ENCODE results near the gene SYNE2. TPM values are rescaled to one million over a fixed set of nuclear protein-coding genes. Genes with fewer than 3 reads are reported as not detected.
"Not testable (repeated sequence)": the region's sequence is repeated elsewhere in the genome, so short reads cannot be mapped to it uniquely, and the experiment has no call there.

The SYNE2 gene
- polyA plus RNA-seq, 3 donors = 25.3 to 39.6 (median 32.3) TPM

DNA sequence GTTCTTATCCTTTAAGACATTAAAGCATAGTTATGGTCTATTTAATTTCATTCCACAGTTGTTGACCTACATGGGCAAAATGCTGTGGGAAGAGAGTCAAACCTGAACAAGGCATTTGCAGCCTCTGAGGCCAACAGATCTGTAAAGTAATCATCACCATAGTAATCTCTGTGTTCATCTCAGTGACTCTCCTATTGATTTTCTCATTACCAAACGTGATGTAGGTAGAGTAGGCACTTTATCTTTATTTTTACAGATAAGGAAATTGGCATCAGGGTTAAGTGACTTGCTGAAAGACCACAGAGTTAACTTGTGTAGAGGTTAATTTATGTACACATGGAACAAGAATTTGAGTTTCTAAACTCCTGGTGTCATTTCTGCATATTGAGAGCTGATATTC is 238.4 kb downstream of the SYNE2 start:
- 32 to 90% (median 78%) methylated on average over 1 of the region's 1 CpG for WGBS, 3 donors

DNA sequence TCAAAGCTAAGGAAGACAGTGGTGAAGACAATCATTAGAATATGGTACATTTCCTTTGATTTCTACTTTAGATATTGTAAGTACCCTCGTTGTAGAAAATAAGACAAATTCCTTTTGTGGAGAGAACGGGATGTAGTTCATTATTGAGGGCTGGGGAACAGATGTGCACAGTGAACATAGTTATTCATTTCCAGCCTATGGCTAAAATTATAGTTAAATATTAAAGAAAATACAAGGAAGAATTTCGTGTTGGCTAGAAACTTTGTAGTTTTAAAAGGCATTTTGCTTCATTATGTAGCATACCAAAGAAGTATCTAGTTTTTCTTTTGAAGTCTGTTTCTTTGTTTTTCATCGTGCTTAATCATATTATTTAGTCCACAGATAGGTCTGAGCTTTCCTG is 239.5 kb downstream of the SYNE2 start:
- 64 to 91% (median 89%) methylated on average over 4 of the region's 4 CpGs for WGBS, 3 donors

More for the DNA sequence above, 238.4 kb downstream of the SYNE2 start:
- no peak overlapping the region for H3K27ac ChIP-seq (ENCODE audit: low read depth, low read length)

DNA sequence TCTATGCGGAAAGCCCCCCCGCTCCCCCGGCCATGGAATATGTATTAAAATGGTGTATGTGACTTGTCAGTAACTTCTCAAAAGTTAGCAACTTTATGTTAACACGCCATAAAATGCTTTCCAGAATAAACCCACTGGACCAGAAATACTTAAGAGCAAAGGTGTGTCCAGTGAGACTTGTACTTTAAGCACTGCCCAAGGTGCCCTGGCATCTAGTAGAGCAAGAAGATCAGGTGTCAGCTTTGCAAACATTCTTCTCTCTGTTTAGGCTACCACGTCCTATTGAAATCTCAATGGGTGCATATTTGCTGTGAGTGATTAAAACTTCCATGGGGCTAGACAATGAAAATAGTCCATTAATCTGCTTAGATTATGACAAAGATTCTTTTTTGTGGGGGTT is 240.1 kb downstream of the SYNE2 start:
- H3K27ac ChIP-seq (ENCODE audit: low read depth, low read length) = no peak overlapping the region
- WGBS, 3 donors = 68 to 76% (median 75%) methylated on average over 5 of the region's 5 CpGs

More for the DNA sequence above, 239.5 kb downstream of the SYNE2 start:
- H3K27ac ChIP-seq (ENCODE audit: low read depth, low read length) = no peak overlapping the region

DNA sequence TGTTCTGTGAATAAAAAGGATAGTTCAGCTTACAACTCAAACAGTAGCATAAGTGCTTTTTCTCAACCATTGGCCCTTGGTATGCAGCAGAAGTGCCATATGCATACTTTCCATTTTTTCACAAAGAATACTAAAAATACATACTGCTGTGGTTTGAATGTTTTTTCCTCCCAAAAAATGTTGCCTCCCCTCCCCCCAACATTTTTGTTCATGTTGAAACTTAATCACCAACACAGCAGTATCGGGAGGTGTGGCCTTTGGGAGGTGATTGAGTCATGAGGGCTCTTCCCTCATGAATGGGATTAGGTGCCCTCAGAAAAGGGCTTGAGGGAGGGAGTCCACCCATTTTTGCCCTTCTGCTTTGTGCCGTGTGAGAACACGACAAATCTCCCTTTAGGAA is 242.8 kb downstream of the SYNE2 start:
- no peak overlapping the region for H3K27ac ChIP-seq (ENCODE audit: low read depth, low read length)
- 95 to 98% (median 95%) methylated on average over 3 of the region's 3 CpGs for WGBS, 3 donors

DNA sequence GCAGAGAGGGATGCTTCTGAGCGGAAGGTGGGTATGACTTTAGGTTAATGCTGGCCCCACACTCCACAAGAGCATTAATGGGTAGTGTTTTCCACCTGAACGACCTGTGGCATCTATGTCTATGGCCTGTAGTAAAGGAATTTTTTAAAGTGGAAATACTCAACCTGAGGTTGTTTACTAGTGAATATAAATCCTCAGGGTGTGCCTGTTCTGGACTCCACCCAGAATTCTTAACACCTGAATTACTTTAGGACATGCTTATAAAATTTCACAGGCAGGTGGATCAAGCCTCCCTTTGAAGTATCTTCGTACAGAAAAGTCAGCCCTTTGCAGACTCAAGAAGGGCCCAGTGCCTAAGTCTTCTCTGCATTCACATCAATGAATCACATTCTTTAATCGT is 245.3 kb downstream of the SYNE2 start:
- no peak overlapping the region for H3K27ac ChIP-seq (ENCODE audit: low read depth, low read length)
- 85 to 88% (median 87%) methylated on average over 4 of the region's 4 CpGs for WGBS, 3 donors

DNA sequence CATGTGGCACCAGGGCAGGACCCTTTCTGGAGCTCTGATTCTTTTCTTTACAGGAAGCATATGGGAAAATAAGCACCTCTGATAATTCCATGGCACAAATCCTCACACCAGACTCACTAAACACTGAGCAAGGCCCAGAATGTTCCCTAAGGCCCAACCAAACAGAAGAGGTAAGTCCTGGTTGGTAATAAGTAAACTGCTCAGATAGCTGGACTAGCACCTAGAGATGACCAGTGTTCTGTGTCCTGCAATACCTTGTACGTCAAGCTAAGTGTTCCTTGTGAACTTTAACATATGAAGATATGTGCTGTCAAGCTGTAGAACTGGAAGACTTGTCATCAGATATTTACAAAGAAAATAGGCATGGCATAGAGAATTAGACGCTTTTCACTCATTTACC is 254.6 kb downstream of the SYNE2 start:
- H3K27ac ChIP-seq (ENCODE audit: low read depth, low read length) = no peak overlapping the region
- WGBS, 3 donors = 52 to 98% (median 97%) methylated on average over 2 of the region's 2 CpGs

DNA sequence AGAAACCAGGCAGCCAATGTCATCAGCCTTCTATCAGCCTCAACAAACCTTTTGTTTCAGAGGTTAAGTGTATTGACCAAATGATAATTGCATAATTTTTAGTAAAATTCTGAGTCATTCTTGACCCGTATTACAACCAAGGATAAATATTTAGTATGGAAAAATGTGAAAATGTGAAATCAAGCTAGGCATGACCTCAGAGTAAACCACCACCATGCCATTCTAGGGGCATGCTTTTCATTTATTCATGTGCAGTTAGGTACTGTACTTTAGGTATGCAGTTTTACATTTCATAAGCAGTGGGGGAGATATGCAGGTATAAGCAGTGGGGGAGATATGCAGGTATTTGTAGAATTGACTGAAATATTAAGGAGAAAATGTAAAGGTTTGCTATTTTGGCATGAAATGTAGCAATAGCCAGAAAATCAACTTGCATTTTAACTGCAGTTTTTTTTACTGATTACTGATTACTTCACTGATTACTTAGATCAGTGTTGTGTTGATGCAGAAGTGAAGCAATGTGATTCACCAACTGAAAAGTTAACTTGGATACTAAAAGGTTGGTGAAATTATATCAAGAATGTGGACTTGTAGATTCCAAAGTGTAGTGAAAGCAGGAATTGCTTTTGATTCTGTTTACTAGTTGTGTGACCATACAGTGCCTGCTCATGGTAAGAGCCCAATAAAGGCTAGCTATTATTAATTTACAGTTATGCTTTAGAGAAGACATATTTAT is 257.2 kb downstream of the SYNE2 start:
- H3K27ac ChIP-seq (ENCODE audit: low read depth, low read length) = no peak overlapping the region
- 44 to 74% (median 68%) methylated on average over 1 of the region's 1 CpG for whole genome bisulfite sequencing, 3 donors

DNA sequence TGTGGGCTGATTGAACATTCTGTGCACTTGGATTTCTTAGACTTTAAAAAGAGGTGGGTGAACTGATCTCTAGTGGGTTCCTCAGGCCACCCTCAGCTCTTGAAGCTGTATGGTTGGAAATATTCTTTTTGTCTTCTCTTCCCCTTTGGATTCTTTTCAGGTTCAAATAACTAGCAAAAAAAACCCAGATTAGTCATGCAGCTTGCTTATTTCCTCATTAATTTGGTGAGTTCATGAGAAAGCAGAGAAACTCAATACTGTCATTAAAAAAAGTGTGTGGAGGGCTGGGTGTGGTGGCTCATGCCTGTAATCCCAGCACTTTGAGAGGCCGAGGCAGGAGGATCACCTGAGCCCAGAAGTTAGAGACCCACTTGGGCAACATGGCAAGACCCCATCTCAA is 258.0 kb downstream of the SYNE2 start:
- 90 to 98% (median 92%) methylated on average over 1 of the region's 1 CpG for WGBS, 3 donors

DNA sequence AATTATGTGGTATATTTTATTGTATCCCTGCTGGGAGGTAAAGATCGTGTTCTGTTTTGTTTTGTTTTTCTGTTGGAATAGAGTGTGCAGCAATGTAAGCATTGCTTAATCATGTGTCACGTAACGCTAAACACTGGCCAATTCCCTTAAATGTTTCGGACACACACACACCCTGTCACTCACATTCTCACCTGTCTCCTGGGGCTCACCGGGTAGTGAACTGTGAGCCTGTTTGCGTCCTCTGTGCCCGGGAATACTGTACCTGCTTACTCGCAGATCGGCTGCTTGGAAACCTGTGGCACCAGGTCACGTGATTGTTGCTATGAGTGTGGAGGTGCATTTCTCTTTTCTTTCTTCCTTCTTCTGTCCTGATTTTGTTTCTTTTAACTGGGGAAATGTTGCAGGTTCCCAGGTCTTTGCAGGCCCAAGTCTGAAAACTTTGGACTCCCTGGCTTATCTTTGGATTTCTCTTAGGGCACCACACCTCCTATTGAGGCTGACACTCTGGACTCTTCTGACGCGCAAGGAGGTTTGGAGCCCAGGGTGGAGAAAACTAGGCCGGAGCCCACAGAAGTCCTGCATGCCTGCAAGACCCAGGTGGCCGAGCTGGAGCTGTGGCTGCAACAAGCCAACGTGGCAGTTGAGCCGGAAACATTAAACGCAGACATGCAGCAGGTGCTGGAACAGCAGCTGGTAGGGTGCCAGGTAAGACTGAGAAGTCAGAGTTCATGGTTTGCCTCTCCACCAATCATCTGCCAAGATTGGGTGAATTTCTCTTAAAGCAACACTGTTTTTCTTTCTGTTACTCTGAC is 260.3 kb downstream of the SYNE2 start:
- no peak overlapping the region for H3K27ac ChIP-seq (ENCODE audit: low read depth, low read length)
- WGBS, 3 donors = 32 to 84% (median 78%) methylated on average over 17 of the region's 17 CpGs

More for the DNA sequence above, 258.0 kb downstream of the SYNE2 start:
- H3K27ac ChIP-seq (ENCODE audit: low read depth, low read length) = no peak overlapping the region

DNA sequence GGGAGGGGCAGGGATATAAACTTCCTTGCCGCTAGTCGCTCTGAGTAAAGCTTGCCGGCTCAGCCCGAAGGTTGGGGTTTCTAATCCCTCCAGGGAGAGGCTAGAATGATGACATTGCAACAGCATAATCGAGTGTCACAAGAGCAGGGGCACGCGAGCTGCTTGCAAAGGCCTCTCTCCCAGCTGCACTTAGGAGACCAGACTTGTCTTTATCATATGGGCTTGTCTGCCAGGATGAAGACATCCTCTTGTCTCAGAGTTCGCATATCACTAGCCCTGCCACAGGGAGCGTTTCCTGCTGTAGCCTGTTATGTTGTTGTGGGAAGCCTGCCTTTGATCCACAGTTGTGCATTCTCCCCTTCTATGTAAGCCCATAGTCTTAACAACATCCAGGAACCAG is 261.4 kb downstream of the SYNE2 start:
- no peak overlapping the region for H3K27ac ChIP-seq (ENCODE audit: low read depth, low read length)
- whole genome bisulfite sequencing, 3 donors = 50 to 70% (median 69%) methylated on average over 9 of the region's 9 CpGs

DNA sequence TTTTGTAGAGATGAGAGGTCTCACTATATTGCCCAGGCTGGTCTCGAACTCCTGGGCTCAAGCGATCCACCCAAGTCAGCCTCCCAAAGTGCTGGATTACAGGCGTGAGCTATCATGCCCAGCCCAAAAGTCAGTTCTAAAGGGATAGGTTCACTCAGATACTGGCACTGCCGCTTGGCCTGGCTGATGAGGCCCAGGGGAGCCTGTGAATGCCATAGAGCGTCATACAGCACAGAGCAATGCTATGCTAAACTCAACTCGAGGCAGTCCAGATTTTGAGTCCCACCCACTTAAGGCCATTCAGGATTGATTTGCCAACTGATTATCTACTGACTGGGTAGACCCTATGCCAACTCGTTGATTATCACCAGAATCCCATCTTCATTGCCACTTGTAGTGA is 262.0 kb downstream of the SYNE2 start:
- H3K27ac ChIP-seq (ENCODE audit: low read depth, low read length) = no peak overlapping the region
- WGBS, 3 donors = 87 to 93% (median 89%) methylated on average over 7 of the region's 7 CpGs

DNA sequence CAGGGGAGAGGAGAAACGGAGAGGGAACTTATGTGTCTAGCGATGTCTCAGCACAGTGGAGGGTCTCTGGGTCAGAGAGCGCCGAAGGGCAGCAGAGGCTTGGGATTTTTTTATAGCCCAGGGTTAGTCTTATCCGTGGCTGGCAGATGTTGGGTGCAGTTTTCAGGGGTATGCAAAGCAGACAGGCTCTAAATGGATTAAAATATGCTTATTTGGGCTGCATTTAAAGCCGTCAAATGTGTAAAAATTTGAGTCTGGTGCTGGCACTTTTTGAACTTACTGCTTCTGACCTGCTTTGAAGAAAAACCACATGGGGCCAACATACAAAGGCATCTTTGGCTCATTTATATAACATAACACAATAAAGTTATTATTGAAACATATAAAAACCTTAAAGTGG is 262.6 kb downstream of the SYNE2 start:
- WGBS, 3 donors = 84 to 89% (median 85%) methylated on average over 6 of the region's 6 CpGs
- H3K27ac ChIP-seq (ENCODE audit: low read depth, low read length) = no peak overlapping the region

DNA sequence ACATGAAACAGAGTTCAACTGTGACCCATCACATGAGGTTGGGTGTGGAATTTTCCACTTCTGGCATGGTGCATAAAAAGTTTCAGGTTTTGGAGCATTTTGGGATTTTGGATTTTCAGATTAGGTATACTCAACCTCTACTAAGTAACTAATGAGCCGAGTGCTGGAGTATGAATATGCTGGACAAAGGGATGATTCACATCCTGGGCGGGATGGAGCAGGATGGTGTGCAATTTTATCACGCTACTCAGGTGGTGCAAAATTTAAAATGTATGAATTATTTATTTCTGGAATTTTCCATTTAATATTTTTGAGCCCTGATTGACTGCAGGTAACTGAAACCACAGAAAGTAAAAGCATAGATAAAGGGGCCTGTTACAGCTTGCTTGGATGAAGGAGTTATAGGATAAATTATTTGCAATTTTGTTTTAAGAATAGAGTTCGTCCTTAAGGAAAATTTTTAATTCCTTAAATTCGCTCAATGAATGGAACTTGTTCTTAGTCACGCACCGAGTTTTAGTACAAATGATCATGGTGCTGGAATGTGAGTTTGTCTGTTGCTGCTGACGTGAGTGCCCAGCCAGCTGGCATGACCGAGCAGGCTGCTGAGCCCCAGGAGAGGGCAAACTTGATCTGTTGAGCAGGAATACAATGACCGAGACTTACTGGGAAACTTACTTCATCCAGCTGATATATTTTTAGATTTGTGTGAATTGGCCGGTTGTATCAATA is 265.0 kb downstream of the SYNE2 start:
- no peak overlapping the region for H3K27ac ChIP-seq (ENCODE audit: low read depth, low read length)
- 57 to 87% (median 80%) methylated on average over 11 of the region's 11 CpGs for WGBS, 3 donors

DNA sequence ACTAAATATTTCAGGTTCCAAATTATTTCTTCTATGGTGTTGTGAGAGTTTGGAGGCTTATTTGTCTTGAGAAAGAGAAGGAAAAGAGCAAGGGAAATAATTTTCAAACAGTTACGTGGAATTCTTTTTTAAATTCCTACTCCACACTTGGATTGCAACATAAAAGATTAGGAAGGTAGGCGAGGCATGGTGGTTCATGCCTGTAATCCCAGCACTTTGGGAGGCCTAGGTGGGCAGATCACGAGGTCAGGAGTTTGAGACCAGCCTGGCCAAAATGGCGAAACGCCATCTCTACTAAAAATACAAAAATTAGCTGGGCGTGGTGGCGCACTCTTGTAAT is 265.6 kb downstream of the SYNE2 start:
- H3K27ac ChIP-seq (ENCODE audit: low read depth, low read length) = not testable (repeated sequence)
- 83 to 91% (median 91%) methylated on average over 7 of the region's 7 CpGs for WGBS, 3 donors

DNA sequence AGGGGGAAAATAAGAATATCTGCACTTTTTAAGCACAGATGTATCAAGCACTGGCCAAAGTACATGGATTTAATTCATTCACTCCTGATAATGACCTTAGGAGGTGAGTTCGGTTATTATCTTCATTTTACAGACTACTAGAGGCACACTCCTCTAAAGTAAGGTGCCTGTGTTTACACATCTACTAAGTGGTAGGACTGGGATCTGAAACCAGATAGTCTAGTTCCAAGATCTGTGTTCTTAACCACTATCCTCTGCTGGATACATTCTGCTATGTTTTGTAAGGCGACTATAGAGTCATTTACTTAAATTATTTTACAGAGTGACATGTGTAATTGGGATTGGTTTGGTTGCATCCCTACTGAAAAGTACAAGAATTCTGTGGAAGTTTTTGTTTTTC is 266.1 kb downstream of the SYNE2 start:
- WGBS, 3 donors = 70 to 96% (median 81%) methylated on average over 2 of the region's 2 CpGs
- no peak overlapping the region for H3K27ac ChIP-seq (ENCODE audit: low read depth, low read length)

DNA sequence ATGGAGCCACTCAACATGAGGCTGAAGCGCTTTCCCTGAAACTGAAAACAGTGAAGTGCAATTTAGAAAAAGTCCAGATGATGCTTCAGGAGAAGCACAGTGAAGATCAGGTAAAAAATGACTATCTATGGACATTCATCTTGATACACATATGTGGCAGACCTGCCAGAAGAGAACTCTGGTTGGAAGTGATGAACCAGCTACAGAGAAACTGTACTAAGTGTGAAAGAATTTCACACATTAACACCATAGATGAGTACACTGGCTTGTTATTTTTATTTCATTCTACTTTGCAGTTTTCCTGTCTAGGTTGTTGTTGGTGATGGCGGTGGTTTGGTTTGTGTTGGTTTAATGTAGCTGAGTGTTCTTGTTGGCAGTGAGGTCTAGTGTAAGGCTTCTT is 266.7 kb downstream of the SYNE2 start:
- WGBS, 3 donors = 96 to 99% (median 96%) methylated on average over 2 of the region's 2 CpGs

DNA sequence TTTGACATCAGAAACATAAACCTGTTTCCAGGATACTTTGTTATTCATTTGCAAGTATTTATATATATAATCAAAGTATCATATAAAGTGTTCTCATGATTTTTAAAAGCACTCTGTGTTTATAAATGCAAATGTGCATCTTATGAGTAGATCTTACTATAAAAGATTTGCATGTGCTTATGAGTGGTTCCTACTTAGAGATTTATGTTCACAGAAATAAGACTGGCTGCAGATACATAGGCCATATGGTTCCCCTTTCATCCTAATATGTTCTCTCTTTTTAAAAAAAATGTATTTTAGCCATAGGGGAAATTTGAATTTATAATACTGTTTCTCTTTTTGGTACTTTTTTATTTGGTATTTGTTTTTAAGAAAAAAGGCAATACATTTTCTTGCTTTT is 267.2 kb downstream of the SYNE2 start:
- no peak overlapping the region for H3K27ac ChIP-seq (ENCODE audit: low read depth, low read length)

More for the DNA sequence above, 266.7 kb downstream of the SYNE2 start:
- H3K27ac ChIP-seq (ENCODE audit: low read depth, low read length) = no peak overlapping the region

DNA sequence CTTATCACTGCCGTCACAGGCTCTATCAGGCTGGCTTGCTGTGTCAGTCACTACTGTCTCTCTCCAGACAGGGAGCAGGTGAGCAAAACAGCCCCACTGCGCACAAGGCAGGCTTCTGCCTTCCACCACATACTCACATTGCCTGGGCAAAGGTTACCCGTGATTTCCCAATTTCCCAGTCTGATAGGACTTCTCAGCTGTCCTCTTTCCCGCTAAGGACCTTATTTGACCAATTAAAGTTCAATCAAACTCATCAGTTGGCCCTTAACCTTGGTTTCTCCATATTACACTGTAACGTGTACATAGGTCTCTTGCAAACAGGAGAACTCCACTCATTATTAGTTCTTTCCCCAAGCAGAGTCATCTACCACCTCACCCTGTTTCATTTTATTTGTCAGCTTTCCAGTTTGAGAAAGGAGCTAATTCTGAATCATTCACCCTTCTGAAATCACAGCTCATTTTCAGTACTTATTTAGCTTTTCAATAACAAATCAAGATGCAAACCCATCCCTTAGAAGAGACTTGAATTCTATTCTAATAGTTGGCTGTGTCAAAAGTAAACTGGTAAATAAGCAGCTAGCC is 270.5 kb downstream of the SYNE2 start:
- no peak overlapping the region for H3K27ac ChIP-seq (ENCODE audit: low read depth, low read length)
- WGBS, 3 donors = 62 to 95% (median 93%) methylated on average over 5 of the region's 5 CpGs

DNA sequence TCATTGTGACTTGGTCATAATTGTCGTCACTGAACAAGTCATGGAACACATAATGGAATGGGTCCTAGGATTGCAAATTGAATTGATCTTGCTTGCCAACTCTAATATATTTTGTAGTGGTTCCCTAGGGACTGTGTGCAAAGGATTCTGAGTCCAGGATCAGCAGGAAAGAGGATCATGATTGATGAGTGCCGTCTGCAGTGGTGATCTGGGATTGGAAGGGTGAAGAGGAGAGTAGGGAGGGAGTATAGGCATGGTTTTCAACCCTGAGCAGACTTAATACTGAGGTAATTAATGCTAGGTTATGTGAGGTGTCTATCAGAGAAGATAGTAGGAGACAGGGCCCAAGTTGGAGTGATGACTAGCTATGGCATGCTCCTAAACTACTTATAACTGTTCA is 272.5 kb downstream of the SYNE2 start:
- no peak overlapping the region for H3K27ac ChIP-seq (ENCODE audit: low read depth, low read length)
- WGBS, 3 donors = 86 to 91% (median 88%) methylated on average over 2 of the region's 2 CpGs

Data from adipose tissue (tissue), 3 donors.